ENCODE measurements around the gene FRMD4A.

DNA sequence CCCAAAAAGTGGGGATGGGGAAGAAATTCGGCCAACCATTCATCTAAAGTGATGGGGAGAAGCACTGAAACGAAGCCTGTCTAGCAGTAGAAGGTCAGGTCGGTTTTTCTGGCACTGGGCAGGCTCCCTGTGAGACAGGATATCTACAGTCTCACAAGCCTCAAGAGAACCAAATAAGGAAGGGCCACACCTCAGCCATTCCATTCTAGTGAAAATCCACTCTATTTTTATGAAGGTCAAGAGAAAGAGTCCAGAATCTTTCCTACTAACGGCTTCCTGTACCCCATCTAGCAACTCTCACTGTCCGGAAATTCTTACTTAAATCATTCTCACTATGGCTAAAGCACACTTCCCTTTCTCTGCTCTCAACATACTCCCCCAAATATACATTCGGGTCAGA is 476.9 kb downstream of the FRMD4A start:
- TF ChIP-seq CTCF (optimal IDR thresholded peaks at IDR 0.05 in 1 of 3, IDR thresholded peaks at IDR 0.05 in 1 of 3, conservative IDR thresholded peaks at IDR 0.05 in 1 of 3; ENCODE audit: extremely low read depth in 1 of 3, insufficient read depth in 2 of 3, low read length in 3 of 3): no peak
- TF ChIP-seq EZH2 (IDR thresholded peaks at IDR 0.05; ENCODE audit: low read length): no peak
